Fibroblast of pulmonary artery (primary cell): ENCODE measurements around the gene DPP7.

Experiments
- DNase-seq: peaks from one replicate; pipeline ENCODE4 v3.0.0-alpha.2; 2010; ENCODE audit warnings: low read depth
- H3K4me3 ChIP-seq: replicated peaks from 2 replicates; pipeline ENCODE4 v1.5.1; 2011; ENCODE audit warnings: low read depth, mild to moderate bottlenecking, control low read depth, low read length, moderate library complexity
- CTCF ChIP-seq: IDR thresholded peaks from 2 replicates; pipeline ENCODE4 v1.5.1; 2011; ENCODE audit warnings: mild to moderate bottlenecking, control low read depth, low read length, inconsistent platforms; ENCODE audit errors: missing control alignments

DPP7 gene

GRCh38 chr9:137147091-137147792 lies 32.7 kb upstream of the DPP7 start:
- no peak overlapping the region for H3K4me3 ChIP-seq
- no peak for TF ChIP-seq CTCF
- DNase-seq, result no peak

- TF ChIP-seq CTCF, result no peak
- no peak overlapping the region for H3K4me3 ChIP-seq
Observed at GRCh38 chr9:137146527-137146918, 32.0 kb upstream of the DPP7 start.

GRCh38 chr9:137145731-137146526 lies 31.4 kb upstream of the DPP7 start:
- H3K4me3 ChIP-seq, result no peak overlapping the region
- DNase-seq, result no peak
- no peak for TF ChIP-seq CTCF

More at GRCh38 chr9:137146527-137146918, 32.0 kb upstream of the DPP7 start:
- no peak for DNase-seq

- TF ChIP-seq CTCF, result no peak
- DNase-seq, result no peak
- no peak overlapping the region for H3K4me3 ChIP-seq
Observed at GRCh38 chr9:137143459-137143858, 28.9 kb upstream of the DPP7 start.

- TF ChIP-seq CTCF, result no peak
- DNase-seq, result no peak
- H3K4me3 ChIP-seq, result no peak overlapping the region
Observed at GRCh38 chr9:137141976-137142936, 27.7 kb upstream of the DPP7 start.

- DNase-seq, result no peak
- TF ChIP-seq CTCF, result no peak
- no peak overlapping the region for H3K4me3 ChIP-seq
Observed at GRCh38 chr9:137141050-137141810, 26.7 kb upstream of the DPP7 start.
